Measurements from ENCODE around the gene PARPBP.

PARPBP gene

DNA sequence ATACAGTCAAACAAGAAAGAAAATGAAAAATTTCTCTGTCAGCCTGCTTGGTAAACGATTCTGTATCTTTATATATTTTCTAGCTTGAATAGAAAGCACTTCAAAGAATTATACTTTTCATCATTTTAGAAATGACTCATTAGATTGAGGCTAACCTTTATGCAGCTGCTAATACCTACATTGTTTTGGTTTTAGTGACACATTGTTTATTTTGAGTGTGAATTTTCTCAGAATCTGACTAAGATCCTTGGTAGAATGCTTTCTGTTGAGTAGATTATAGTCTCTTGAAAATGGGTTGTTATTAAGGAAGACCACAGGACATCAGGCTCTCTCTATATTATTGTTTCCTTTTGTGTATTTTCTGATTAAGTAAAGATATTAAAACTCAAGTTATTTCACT is 77.8 kb downstream of the PARPBP start, which contains the start of gene PMCH:
TSS of gene PMCH (minus strand) at position 45 of the 400 bp plus-strand sequence. CDS start 63 bp downstream, outside the sequence.
- no peak for TF ChIP-seq FOXP2 (optimal IDR thresholded peaks at IDR 0.05; ENCODE audit: borderline replicate concordance, extremely low read depth, extremely low read length, insufficient read depth)
- no peak for TF ChIP-seq SIN3A (IDR thresholded peaks at IDR 0.05; ENCODE audit: borderline replicate concordance, insufficient read depth, low read length)
- TF ChIP-seq, protein P1, sequence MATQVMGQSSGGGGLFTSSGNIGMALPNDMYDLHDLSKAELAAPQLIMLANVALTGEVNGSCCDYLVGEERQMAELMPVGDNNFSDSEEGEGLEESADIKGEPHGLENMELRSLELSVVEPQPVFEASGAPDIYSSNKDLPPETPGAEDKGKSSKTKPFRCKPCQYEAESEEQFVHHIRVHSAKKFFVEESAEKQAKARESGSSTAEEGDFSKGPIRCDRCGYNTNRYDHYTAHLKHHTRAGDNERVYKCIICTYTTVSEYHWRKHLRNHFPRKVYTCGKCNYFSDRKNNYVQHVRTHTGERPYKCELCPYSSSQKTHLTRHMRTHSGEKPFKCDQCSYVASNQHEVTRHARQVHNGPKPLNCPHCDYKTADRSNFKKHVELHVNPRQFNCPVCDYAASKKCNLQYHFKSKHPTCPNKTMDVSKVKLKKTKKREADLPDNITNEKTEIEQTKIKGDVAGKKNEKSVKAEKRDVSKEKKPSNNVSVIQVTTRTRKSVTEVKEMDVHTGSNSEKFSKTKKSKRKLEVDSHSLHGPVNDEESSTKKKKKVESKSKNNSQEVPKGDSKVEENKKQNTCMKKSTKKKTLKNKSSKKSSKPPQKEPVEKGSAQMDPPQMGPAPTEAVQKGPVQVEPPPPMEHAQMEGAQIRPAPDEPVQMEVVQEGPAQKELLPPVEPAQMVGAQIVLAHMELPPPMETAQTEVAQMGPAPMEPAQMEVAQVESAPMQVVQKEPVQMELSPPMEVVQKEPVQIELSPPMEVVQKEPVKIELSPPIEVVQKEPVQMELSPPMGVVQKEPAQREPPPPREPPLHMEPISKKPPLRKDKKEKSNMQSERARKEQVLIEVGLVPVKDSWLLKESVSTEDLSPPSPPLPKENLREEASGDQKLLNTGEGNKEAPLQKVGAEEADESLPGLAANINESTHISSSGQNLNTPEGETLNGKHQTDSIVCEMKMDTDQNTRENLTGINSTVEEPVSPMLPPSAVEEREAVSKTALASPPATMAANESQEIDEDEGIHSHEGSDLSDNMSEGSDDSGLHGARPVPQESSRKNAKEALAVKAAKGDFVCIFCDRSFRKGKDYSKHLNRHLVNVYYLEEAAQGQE (IDR thresholded peaks at IDR 0.05; ENCODE audit: insufficient read depth in 1 of 2, low read depth in 2 of 2, low read length in 2 of 2), result no peak
- no peak for TF ChIP-seq POLR2AphosphoS5 (IDR thresholded peaks at IDR 0.05; ENCODE audit: low read depth, low read length)
- no peak for TF ChIP-seq TAF1 (IDR thresholded peaks at IDR 0.05; ENCODE audit: borderline replicate concordance, insufficient read depth, low read length)

DNA sequence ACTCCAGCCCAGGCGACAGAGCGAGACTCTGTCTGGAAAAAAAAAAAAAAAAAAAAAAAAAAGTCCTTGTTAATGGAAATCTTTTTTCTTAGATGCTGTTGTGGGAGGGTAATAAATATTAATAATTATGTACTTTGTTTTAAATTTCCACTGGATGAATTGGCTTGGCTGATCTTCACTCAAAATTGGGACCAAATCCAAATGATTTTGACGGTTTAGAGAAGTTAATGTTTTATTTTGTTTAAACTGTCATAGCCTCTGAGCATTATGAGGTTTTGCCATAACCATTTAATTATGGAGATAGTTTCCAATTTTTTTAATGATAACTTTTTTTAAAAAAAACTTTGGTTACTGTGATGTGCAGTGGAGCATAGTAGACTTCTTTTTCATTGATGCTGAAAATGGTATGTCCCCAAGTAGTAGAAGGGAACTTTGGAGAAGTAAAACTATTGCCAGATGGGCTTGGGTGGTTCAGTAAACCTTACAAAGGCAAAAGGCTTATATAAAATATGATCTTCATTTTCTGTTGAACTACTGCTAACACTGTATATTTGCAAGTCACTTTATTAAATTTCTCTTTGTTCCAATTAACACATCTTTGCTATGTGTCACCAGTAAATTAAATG is 81.6 kb downstream of the PARPBP start:
- TF ChIP-seq, protein P1 (IDR thresholded peaks at IDR 0.05; ENCODE audit: insufficient read depth in 1 of 2, low read depth in 2 of 2, low read length in 2 of 2), result no peak
- TF ChIP-seq SIN3A (IDR thresholded peaks at IDR 0.05; ENCODE audit: borderline replicate concordance, insufficient read depth, low read length) (no peak), FOXP2 (optimal IDR thresholded peaks at IDR 0.05; ENCODE audit: borderline replicate concordance, extremely low read depth, extremely low read length, insufficient read depth) (no peak), POLR2AphosphoS5 (IDR thresholded peaks at IDR 0.05; ENCODE audit: low read depth, low read length) (no peak), TAF1 (IDR thresholded peaks at IDR 0.05; ENCODE audit: borderline replicate concordance, insufficient read depth, low read length) (no peak)

- TF ChIP-seq SIN3A (IDR thresholded peaks at IDR 0.05; ENCODE audit: borderline replicate concordance, insufficient read depth, low read length) (no peak), FOXP2 (optimal IDR thresholded peaks at IDR 0.05; ENCODE audit: borderline replicate concordance, extremely low read depth, extremely low read length, insufficient read depth) (no peak), POLR2AphosphoS5 (IDR thresholded peaks at IDR 0.05; ENCODE audit: low read depth, low read length) (no peak), TAF1 (IDR thresholded peaks at IDR 0.05; ENCODE audit: borderline replicate concordance, insufficient read depth, low read length) (no peak)
- TF ChIP-seq, protein P1 (IDR thresholded peaks at IDR 0.05; ENCODE audit: insufficient read depth in 1 of 2, low read depth in 2 of 2, low read length in 2 of 2), result no peak
Observed at GRCh38 chr12:102202556-102202955, 82.6 kb downstream of the PARPBP start.

DNA sequence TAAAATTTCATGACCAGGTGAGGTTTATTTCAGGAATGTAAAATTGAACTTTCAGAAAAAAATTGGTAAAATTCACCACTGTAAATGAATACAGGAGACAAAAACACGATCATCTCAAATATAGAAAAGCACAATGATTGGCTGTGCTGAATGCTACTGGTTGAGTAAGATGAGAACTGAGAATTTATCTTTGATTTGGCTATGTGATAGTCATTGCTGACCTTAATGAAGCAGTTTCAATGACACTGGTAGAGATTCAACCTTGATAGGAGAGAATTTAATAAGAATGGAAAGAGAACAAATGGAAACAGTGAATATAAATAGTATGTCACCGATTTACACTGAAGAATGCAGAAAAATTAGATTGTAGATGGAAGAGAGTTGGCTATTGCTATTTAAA is 84.0 kb downstream of the PARPBP start:
- TF ChIP-seq, protein P1 (IDR thresholded peaks at IDR 0.05; ENCODE audit: insufficient read depth in 1 of 2, low read depth in 2 of 2, low read length in 2 of 2), result no peak
- TF ChIP-seq SIN3A (IDR thresholded peaks at IDR 0.05; ENCODE audit: borderline replicate concordance, insufficient read depth, low read length) (no peak), TAF1 (IDR thresholded peaks at IDR 0.05; ENCODE audit: borderline replicate concordance, insufficient read depth, low read length) (no peak), POLR2AphosphoS5 (IDR thresholded peaks at IDR 0.05; ENCODE audit: low read depth, low read length) (no peak), FOXP2 (optimal IDR thresholded peaks at IDR 0.05; ENCODE audit: borderline replicate concordance, extremely low read depth, extremely low read length, insufficient read depth) (no peak)

All from PFSK-1 (cell line).